HepG2 (cell line): ENCODE data around the gene WDR59. TPM values are rescaled to one million over a fixed set of nuclear protein-coding genes. Genes with fewer than 3 reads are reported as not detected.

ENCODE experiments used
- DR1 ChIP-seq: sonication (generic); formaldehyde crosslinking; IDR thresholded peaks from 2 replicates; pipeline ENCODE4 v1.8.0; 2021; ENCODE audit warnings: mild to moderate bottlenecking, missing genetic modification reagents, inconsistent platforms
- ELK4 ChIP-seq: sonication (generic); formaldehyde crosslinking; IDR thresholded peaks from 2 replicates; pipeline ENCODE4 v1.9.0; 2021; ENCODE audit warnings: missing genetic modification reagents, borderline replicate concordance
- FOXA1 ChIP-seq, 2 experiments: fragments of 450-650 bp in 1 of 2; sonication (generic) in 1 of 2; formaldehyde crosslinking in 1 of 2; IDR thresholded peaks; 2 replicates each; pipeline versions ENCODE4 v1.4.0 to v1.6.1; 2016 to 2020; ENCODE audit warnings: missing genetic modification reagents in 1 of 2
- NCOA5 ChIP-seq: sonication (generic); formaldehyde crosslinking; IDR thresholded peaks from 2 replicates; pipeline ENCODE4 v1.4.0; 2020; ENCODE audit warnings: missing genetic modification reagents
- RBFOX2 ChIP-seq: fragments of 200-400 bp; formaldehyde crosslinking; IDR thresholded peaks from 2 replicates; pipeline ENCODE4 v1.6.1; 2017; ENCODE audit warnings: low read depth, mild to moderate bottlenecking, low read length
- SMAD1 ChIP-seq: sonication (generic); formaldehyde crosslinking; IDR thresholded peaks from 2 replicates; pipeline ENCODE4 v1.4.0; 2020; ENCODE audit warnings: missing genetic modification reagents, low read depth, mild to moderate bottlenecking, borderline replicate concordance
- SPEN ChIP-seq: sonication (generic); formaldehyde crosslinking; IDR thresholded peaks from 2 replicates; pipeline ENCODE4 v1.5.1; 2020; ENCODE audit warnings: low read depth, mild to moderate bottlenecking, missing genetic modification reagents
- ZBTB1 ChIP-seq: sonication (generic); formaldehyde crosslinking; IDR thresholded peaks from 2 replicates; pipeline ENCODE4 v1.4.0; 2020; ENCODE audit warnings: missing genetic modification reagents, borderline replicate concordance
- ZBTB40 ChIP-seq, 2 experiments: fragments of 450-650 bp in 1 of 2; sonication (generic) in 1 of 2; formaldehyde crosslinking in 1 of 2; IDR thresholded peaks; 2 replicates each; pipeline versions ENCODE4 v1.6.1 to v1.8.0; 2016 to 2022; ENCODE audit warnings: antibody characterized with exemption in 1 of 2, mild to moderate bottlenecking in 1 of 2, missing genetic modification reagents in 1 of 2
- ZBTB43 ChIP-seq: sonication (generic); formaldehyde crosslinking; conservative IDR thresholded peaks from 2 replicates; pipeline ENCODE4 v1.4.0; 2020; ENCODE audit warnings: missing genetic modification reagents
- ZFP36L2 ChIP-seq: sonication (generic); formaldehyde crosslinking; IDR thresholded peaks from 2 replicates; pipeline ENCODE4 v1.4.0; 2020; ENCODE audit warnings: missing genetic modification reagents
- ZNF414 ChIP-seq: sonication (generic); formaldehyde crosslinking; IDR thresholded peaks from 2 replicates; pipeline ENCODE4 v1.5.0; 2020; ENCODE audit warnings: missing genetic modification reagents
- ZNF703 ChIP-seq: sonication (generic); formaldehyde crosslinking; IDR thresholded peaks from 2 replicates; pipeline ENCODE4 v1.5.1; 2020; ENCODE audit warnings: missing genetic modification reagents, mild to moderate bottlenecking, moderate library complexity, borderline replicate concordance
- polyA plus RNA-seq, 8 experiments: library from polyadenylated mRNA; depleted of rRNA in 3 of 8; stranded (reverse) in 7 of 8; unstranded in 1 of 8; fragments of >200 nt; fragmentation: Illumina TruSeq in 4 of 8; extraction: Trizol in 4 of 8; gene quantifications; 2 replicates each; pipeline versions ENCODE4 v1.2.1 to v1.2.3, GENCODE V29; 2011 to 2016; ENCODE audit warnings: low read depth in 4 of 8, missing spikeins in 1 of 8, mixed read lengths in 1 of 8; ENCODE audit not compliant: insufficient read depth in 1 of 8
- total RNA-seq, 5 experiments: library from RNA; depleted of rRNA; stranded (reverse); fragments of >200 nt; fragmentation: Illumina TruSeq; extraction: Trizol; gene quantifications; 2 replicates each; pipeline ENCODE4 v1.2.3, GENCODE V29; 2016; ENCODE audit warnings: low read depth in 1 of 5

The WDR59 gene
- total and polyA plus RNA-seq, 2 of the 13 experiments (the other 11 are each of a cell fraction or from before 2014, with no cell fraction given) = 65.2 to 306 TPM

GRCh38 chr16:74991593-74992403 is 6.9 kb upstream of the WDR59 start (continued):
- TF ChIP-seq ZBTB40 (IDR thresholded peaks at IDR 0.05) (no peak), ZBTB40 (CRISPR knock-in tag; IDR thresholded peaks at IDR 0.05) (peak; percentile 64; the same call in 1 of the 2 replicates), ELK4 (CRISPR knock-in tag) (no peak), NCOA5 (CRISPR knock-in tag) (0 out of 2 replicates have a peak, but pooled peaks have one; percentile 13), FOXA1 (IDR thresholded peaks at IDR 0.05) (no peak), FOXA1 (CRISPR knock-in tag; IDR thresholded peaks at IDR 0.05) (peak; percentile 83), ZFP36L2 (CRISPR knock-in tag) (no peak), ZBTB43 (0 out of 2 replicates have a peak, but pooled peaks have one; percentile 6), DR1 (CRISPR knock-in tag) (0 out of 2 replicates have a peak, but pooled peaks have one; percentile 43), RBFOX2 (peak; percentile 25; the same call in 1 of the 2 replicates), ZNF414 (CRISPR knock-in tag) (0 out of 2 replicates have a peak, but pooled peaks have one; percentile 49), ZBTB1 (no peak), ZNF703 (CRISPR knock-in tag) (peak; percentile 36; the same call in 1 of the 2 replicates), SPEN (peak; percentile 64; the same call in 1 of the 2 replicates), SMAD1 (CRISPR knock-in tag) (no peak)
